HEK293 (cell line): ENCODE measurements around the gene NEIL3.

Experiments
- CTCF ChIA-PET: fragments of 350-600 bp; formaldehyde crosslinking; extraction: SDS; loops from one replicate; lab custom pipeline; 2021; ENCODE audit warnings: antibody characterized with exemption; lab: Yijun Ruan, JAX
- POLR2A ChIA-PET: fragments of 300-600 bp; formaldehyde crosslinking; extraction: SDS; loops from one replicate; lab custom pipeline; 2020; ENCODE audit warnings: antibody characterized with exemption, inconsistent platforms; lab: Yijun Ruan, JAX
- H3K27ac ChIP-seq: fragments of 200-500 bp; sonication (Bioruptor generic); 2 replicates; pipeline ENCODE4 v1.5.1; 2014; ENCODE audit warnings: low read depth, low read length, control low read depth, inconsistent platforms; ENCODE audit errors: extremely low read depth
- H3K36me3 ChIP-seq, 2 experiments: fragments of 200-500 bp in 1 of 2; sonication (Bioruptor generic) in 1 of 2; 1 replicate in 1 of 2; 2 replicates in 1 of 2; pipeline ENCODE4 v1.5.1; 2014 to 2017; ENCODE audit warnings: inconsistent platforms in 2 of 2, low read length in 2 of 2; ENCODE audit not compliant: control insufficient read depth in 2 of 2, insufficient read depth in 1 of 2
- H3K4me1 ChIP-seq: fragments of 200-500 bp; sonication (Bioruptor generic); 2 replicates; pipeline ENCODE4 v1.5.1; 2014; ENCODE audit warnings: mild to moderate bottlenecking, low read length, inconsistent platforms; ENCODE audit not compliant: control insufficient read depth, insufficient read depth
- H3K4me3 ChIP-seq: 2 replicates; pipeline ENCODE4 v1.5.1; 2011; ENCODE audit warnings: low read depth, mild to moderate bottlenecking, control low read depth, low read length, moderate library complexity
- H3K9me3 ChIP-seq: fragments of 200-500 bp; sonication (Bioruptor generic); 2 replicates; pipeline ENCODE4 v1.5.1; 2014; ENCODE audit warnings: low read depth, low read length, inconsistent platforms; ENCODE audit not compliant: control insufficient read depth, insufficient read depth
- BCL11A ChIP-seq: fragments of 450-650 bp; formaldehyde crosslinking; IDR thresholded peaks from 2 replicates; pipeline ENCODE4 v1.5.1; 2016; ENCODE audit warnings: low read depth, missing biosample characterization, missing genetic modification characterization
- HOXA7 ChIP-seq: sonication (generic); formaldehyde crosslinking; IDR thresholded peaks from 2 replicates; pipeline ENCODE4 v1.8.1; 2022; ENCODE audit warnings: missing genetic modification reagents, borderline replicate concordance
- HOXC10 ChIP-seq: sonication (generic); formaldehyde crosslinking; IDR thresholded peaks from 2 replicates; pipeline ENCODE4 v1.8.1; 2023; ENCODE audit warnings: mild to moderate bottlenecking, missing genetic modification reagents
- PBX3 ChIP-seq: sonication (generic); formaldehyde crosslinking; IDR thresholded peaks from 2 replicates; pipeline ENCODE4 v1.8.1; 2022; ENCODE audit warnings: mild to moderate bottlenecking, moderate library complexity, missing genetic modification reagents
- YY2 ChIP-seq: fragments of 450-650 bp; formaldehyde crosslinking; IDR thresholded peaks from 2 replicates; pipeline ENCODE4 v1.5.1; 2016; ENCODE audit warnings: missing biosample characterization, missing genetic modification characterization
- ZBTB21 ChIP-seq: fragments of 450-650 bp; formaldehyde crosslinking; IDR thresholded peaks from 2 replicates; pipeline ENCODE4 v1.5.1; 2017; ENCODE audit warnings: missing biosample characterization, missing genetic modification characterization
- ZNF138 ChIP-seq: fragments of 450-650 bp; formaldehyde crosslinking; IDR thresholded peaks from 2 replicates; pipeline ENCODE4 v1.5.1; 2016; ENCODE audit warnings: missing biosample characterization, missing genetic modification characterization, borderline replicate concordance
- ZNF157 ChIP-seq: fragments of 450-650 bp; formaldehyde crosslinking; IDR thresholded peaks from 2 replicates; pipeline ENCODE4 v1.5.1; 2016; ENCODE audit warnings: missing biosample characterization, missing genetic modification characterization
- ZNF280D ChIP-seq: fragments of 450-650 bp; formaldehyde crosslinking; IDR thresholded peaks from 2 replicates; pipeline ENCODE4 v1.5.1; 2016; ENCODE audit warnings: missing biosample characterization, missing genetic modification characterization
- ZNF341 ChIP-seq: fragments of 450-650 bp; formaldehyde crosslinking; IDR thresholded peaks from 2 replicates; pipeline ENCODE4; 2016; ENCODE audit warnings: low read depth, missing biosample characterization, missing genetic modification characterization
- ZNF350 ChIP-seq: fragments of 450-650 bp; formaldehyde crosslinking; IDR thresholded peaks from 2 replicates; pipeline ENCODE4 v1.5.0; 2017; ENCODE audit warnings: missing biosample characterization, mild to moderate bottlenecking, missing genetic modification characterization
- ZNF404 ChIP-seq: fragments of 450-650 bp; formaldehyde crosslinking; IDR thresholded peaks from 2 replicates; pipeline ENCODE4 v1.5.1; 2017; ENCODE audit warnings: missing biosample characterization, missing genetic modification characterization
- ZNF544 ChIP-seq: fragments of 450-650 bp; formaldehyde crosslinking; IDR thresholded peaks from 2 replicates; pipeline ENCODE4 v1.5.0; 2017; ENCODE audit warnings: missing biosample characterization, missing genetic modification characterization
- ZNF561 ChIP-seq: fragments of 450-650 bp; IDR thresholded peaks from 2 replicates; pipeline ENCODE4 v1.5.1; 2018; ENCODE audit warnings: missing biosample characterization, missing genetic modification characterization, borderline replicate concordance
- ZNF654 ChIP-seq: fragments of 450-650 bp; formaldehyde crosslinking; IDR thresholded peaks from 2 replicates; pipeline ENCODE4 v1.5.1; 2016; ENCODE audit warnings: low read depth, missing biosample characterization, missing genetic modification characterization
- ZNF677 ChIP-seq: fragments of 450-650 bp; IDR thresholded peaks from 2 replicates; pipeline ENCODE4 v1.5.0; 2018; ENCODE audit warnings: missing biosample characterization, mild to moderate bottlenecking, missing genetic modification characterization, moderate library complexity
- TF ChIP-seq, protein P1 (sequence below): fragments of 450-650 bp; formaldehyde crosslinking; IDR thresholded peaks from 2 replicates; pipeline ENCODE4 v1.5.1; 2016; ENCODE audit warnings: missing biosample characterization, missing genetic modification characterization, low read depth
- TF ChIP-seq, protein P2 (sequence below): fragments of 450-650 bp; formaldehyde crosslinking; IDR thresholded peaks from 2 replicates; pipeline ENCODE4 v1.5.1; 2016; ENCODE audit warnings: missing biosample characterization, missing genetic modification characterization

Gene NEIL3

DNA sequence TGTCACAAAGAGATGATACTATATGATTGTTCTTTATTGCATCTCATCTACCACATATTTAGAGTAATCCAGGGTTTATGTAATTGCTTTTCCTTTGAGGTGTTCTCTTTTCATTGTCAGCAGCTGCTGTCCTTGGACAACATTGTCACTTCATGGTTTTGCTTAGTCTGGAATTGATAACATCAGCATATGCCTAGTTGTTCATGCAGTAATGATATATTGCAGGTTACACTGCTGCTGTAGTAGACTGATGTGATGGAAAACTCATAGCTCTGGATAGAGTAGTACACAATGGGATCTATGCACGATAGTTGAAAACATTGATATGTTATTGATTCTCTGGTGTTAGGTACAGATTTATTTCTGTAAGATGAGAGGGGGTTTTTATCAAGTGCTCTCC is 13.7 kb downstream of the NEIL3 start:
- Histone ChIP-seq H3K27ac (no peak overlapping the region), H3K9me3 (no peaks in the 10 kb centered on the region), H3K4me3 (no peak overlapping the region), H3K4me1 (peaks cover 12% of the 10 kb centered on the region), H3K36me3 (peaks cover 1 to 34% of the 10 kb centered on the region in 2 experiments; a peak in 2 of 3 replicates)
- TF ChIP-seq ZNF350 (tag by site-specific recombination) (no peak), PBX3 (no peak), ZNF341 (tag by site-specific recombination) (no peak), ZBTB21 (tag by site-specific recombination) (no peak), ZNF544 (tag by site-specific recombination) (no peak), HOXA7 (CRISPR knock-in tag) (no peak), ZNF280D (tag by site-specific recombination) (no peak), ZNF561 (no peak), BCL11A (tag by site-specific recombination) (no peak), YY2 (tag by site-specific recombination) (no peak)
- TF ChIP-seq, protein P1, sequence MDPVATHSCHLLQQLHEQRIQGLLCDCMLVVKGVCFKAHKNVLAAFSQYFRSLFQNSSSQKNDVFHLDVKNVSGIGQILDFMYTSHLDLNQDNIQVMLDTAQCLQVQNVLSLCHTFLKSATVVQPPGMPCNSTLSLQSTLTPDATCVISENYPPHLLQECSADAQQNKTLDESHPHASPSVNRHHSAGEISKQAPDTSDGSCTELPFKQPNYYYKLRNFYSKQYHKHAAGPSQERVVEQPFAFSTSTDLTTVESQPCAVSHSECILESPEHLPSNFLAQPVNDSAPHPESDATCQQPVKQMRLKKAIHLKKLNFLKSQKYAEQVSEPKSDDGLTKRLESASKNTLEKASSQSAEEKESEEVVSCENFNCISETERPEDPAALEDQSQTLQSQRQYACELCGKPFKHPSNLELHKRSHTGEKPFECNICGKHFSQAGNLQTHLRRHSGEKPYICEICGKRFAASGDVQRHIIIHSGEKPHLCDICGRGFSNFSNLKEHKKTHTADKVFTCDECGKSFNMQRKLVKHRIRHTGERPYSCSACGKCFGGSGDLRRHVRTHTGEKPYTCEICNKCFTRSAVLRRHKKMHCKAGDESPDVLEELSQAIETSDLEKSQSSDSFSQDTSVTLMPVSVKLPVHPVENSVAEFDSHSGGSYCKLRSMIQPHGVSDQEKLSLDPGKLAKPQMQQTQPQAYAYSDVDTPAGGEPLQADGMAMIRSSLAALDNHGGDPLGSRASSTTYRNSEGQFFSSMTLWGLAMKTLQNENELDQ: no peak
- POLR2A ChIA-PET: no interaction called here
- CTCF ChIA-PET: no interaction called here

DNA sequence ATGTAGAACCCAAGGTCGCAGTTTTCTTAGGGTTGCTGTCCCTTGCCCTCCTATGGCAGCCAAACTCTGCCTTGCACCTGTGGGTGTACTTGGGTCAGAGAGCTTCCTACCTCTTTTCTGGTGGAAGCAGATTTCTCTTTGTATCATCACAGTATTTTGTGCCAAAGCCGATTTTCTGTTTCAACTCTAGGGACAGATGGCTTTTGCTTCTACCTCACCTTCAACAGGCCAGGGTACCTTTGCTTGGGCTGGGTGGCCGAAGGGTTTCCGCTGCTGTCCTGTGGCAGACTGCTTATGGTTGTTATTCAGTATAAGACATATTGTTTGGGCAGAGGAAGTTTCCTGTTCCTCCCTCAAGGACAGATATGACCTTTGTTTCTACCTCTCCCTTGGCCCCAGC is 22.4 kb downstream of the NEIL3 start:
- ChIA-PET CTCF (no interaction called here), POLR2A (no interaction called here)
- H3K4me3 ChIP-seq: no peak overlapping the region
- no peak for TF ChIP-seq ZNF677 (tag by site-specific recombination)
- no peak for TF ChIP-seq ZNF138
- TF ChIP-seq ZNF404 (tag by site-specific recombination): no peak
- no peak for TF ChIP-seq HOXC10 (CRISPR knock-in tag)
- no peak for TF ChIP-seq ZNF157 (tag by site-specific recombination)
- TF ChIP-seq, protein P2, sequence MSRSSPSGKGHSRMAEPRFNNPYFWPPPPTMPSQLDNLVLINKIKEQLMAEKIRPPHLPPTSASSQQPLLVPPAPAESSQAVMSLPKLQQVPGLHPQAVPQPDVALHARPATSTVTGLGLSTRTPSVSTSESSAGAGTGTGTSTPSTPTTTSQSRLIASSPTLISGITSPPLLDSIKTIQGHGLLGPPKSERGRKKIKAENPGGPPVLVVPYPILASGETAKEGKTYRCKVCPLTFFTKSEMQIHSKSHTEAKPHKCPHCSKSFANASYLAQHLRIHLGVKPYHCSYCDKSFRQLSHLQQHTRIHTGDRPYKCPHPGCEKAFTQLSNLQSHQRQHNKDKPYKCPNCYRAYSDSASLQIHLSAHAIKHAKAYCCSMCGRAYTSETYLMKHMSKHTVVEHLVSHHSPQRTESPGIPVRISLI (tag by site-specific recombination): no peak
- TF ChIP-seq ZNF654 (tag by site-specific recombination): no peak
- TF ChIP-seq, all 188 proteins: peak for 0
- peaks cover 9 to 22% of the 10 kb centered on the region in 2 experiments; a peak in 2 of 3 replicates for H3K36me3 ChIP-seq
- no peak overlapping the region for H3K27ac ChIP-seq
- H3K9me3 ChIP-seq: no peaks in the 10 kb centered on the region
- no peaks in the 10 kb centered on the region for H3K4me1 ChIP-seq
